A673 (cell line): ENCODE data around the gene RGS7. TPM values are rescaled to one million over a fixed set of nuclear protein-coding genes. Genes with fewer than 3 reads are reported as not detected.

Experiments used
- BruUV-seq: library from RNA; stranded (reverse); fragments of 400-500 nt; replicated peaks from 2 replicates; lab custom pipeline; 2021; lab: Mats Ljungman, UMichigan
- CTCF ChIA-PET: fragments of 300-600 bp; sonication (Branson Sonifier 250); formaldehyde crosslinking; loops from one replicate; lab custom pipeline; 2022; ENCODE audit warnings: antibody characterized with exemption; lab: Charles Lee
- POLR2A ChIA-PET: fragments of 300-600 bp; sonication (Branson Sonifier 250); formaldehyde crosslinking; loops from one replicate; lab custom pipeline; 2022; ENCODE audit warnings: antibody characterized with exemption; ENCODE audit not compliant: low non-redundant PET; lab: Charles Lee
- DNase-seq: peaks from one replicate; pipeline ENCODE4 v3.0.0-alpha.2; 2015; ENCODE audit warnings: low spot score
- H3K27ac ChIP-seq: fragments of 200-600 bp; sonication (generic); 2 replicates; pipeline ENCODE4 v1.5.1; 2016; ENCODE audit warnings: mixed run types, low read depth, mild to moderate bottlenecking, mixed read lengths, antibody characterized with exemption, low read length; ENCODE audit not compliant: poor library complexity, severe bottlenecking
- H3K27me3 ChIP-seq: fragments of 200-600 bp; sonication (generic); replicated peaks from 2 replicates; pipeline ENCODE4 v1.6.1; 2017; ENCODE audit warnings: mixed run types, low read depth, mild to moderate bottlenecking, mixed read lengths, antibody characterized with exemption, low read length; ENCODE audit not compliant: insufficient read depth, poor library complexity
- H3K36me3 ChIP-seq: fragments of 200-600 bp; sonication (generic); 2 replicates; pipeline ENCODE4 v1.6.1; 2016; ENCODE audit warnings: mixed run types, mild to moderate bottlenecking, mixed read lengths, antibody characterized with exemption, low read length; ENCODE audit not compliant: insufficient read depth, poor library complexity, severe bottlenecking
- H3K4me1 ChIP-seq: fragments of 200-600 bp; sonication (generic); 2 replicates; pipeline ENCODE4 v1.6.1; 2017; ENCODE audit warnings: mixed run types, mild to moderate bottlenecking, mixed read lengths, antibody characterized with exemption, low read length; ENCODE audit not compliant: insufficient read depth, poor library complexity, severe bottlenecking
- H3K4me3 ChIP-seq: fragments of 200-600 bp; sonication (generic); 2 replicates; pipeline ENCODE4 v1.5.1; 2016; ENCODE audit warnings: low read depth, mixed run types, mild to moderate bottlenecking, mixed read lengths, low read length; ENCODE audit not compliant: poor library complexity, severe bottlenecking
- H3K9me3 ChIP-seq: fragments of 200-600 bp; sonication (generic); 2 replicates; pipeline ENCODE4 v1.6.1; 2016; ENCODE audit warnings: mixed run types, low read depth, mild to moderate bottlenecking, mixed read lengths, antibody characterized with exemption, low read length; ENCODE audit not compliant: poor library complexity, severe bottlenecking
- EZH2 ChIP-seq: fragments of 200-600 bp; sonication (generic); IDR thresholded peaks from 2 replicates; pipeline ENCODE4 v1.6.1; 2017; ENCODE audit warnings: borderline replicate concordance, low read depth, mild to moderate bottlenecking, mixed read lengths, antibody characterized with exemption, low read length; ENCODE audit not compliant: poor library complexity, severe bottlenecking
- intact Hi-C: fragments of 100-400 bp; cut with micrococcal nuclease; formaldehyde crosslinking; loops from one replicate; pipeline ENCODE4 v1.10.0; 2022; ENCODE audit not compliant: unreplicated experiment
- total RNA-seq: library from RNA; stranded (reverse); gene quantifications from 2 replicates; pipeline ENCODE4 v1.2.3, GENCODE V29; 2021
- TF ChIP-seq, protein P1 (sequence below): fragments of 300-800, 200-600 bp; sonication (generic); conservative IDR thresholded peaks from 2 replicates; pipeline ENCODE4 v1.5.1; 2017; ENCODE audit warnings: low read depth, mild to moderate bottlenecking, antibody characterized with exemption, low read length, moderate library complexity, mixed read lengths

The RGS7 gene
- total RNA-seq, 1 experiment from 2014 or later = not detected

DNA sequence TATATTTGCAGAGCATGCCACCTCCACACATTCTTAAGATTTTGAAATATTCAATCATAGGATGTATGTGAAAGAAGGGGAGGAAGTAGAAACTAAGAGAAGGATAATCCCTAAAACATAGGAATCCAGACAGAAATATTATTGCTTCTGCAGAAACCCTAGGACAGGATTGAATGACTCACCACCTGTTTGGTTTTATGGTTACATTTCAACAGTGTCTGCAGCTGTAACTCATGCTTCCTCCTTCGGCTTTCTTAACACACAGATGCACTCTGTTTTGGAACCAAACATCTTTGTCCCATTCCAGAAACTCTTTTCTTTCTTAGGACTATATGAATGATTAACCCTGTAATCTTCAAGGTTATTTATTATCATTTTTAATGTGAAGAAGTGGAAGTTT lies 20.7 kb downstream of the RGS7 start:
- no peak overlapping the region for H3K27ac ChIP-seq
- no TSS peak for BruUV-seq
- H3K4me1 ChIP-seq = no peaks in the 10 kb centered on the region
- no peaks in the 10 kb centered on the region for H3K36me3 ChIP-seq
- POLR2A ChIA-PET = no interaction called here
- CTCF ChIA-PET = no interaction called here
- no peaks in the 10 kb centered on the region for H3K9me3 ChIP-seq
- TF ChIP-seq, protein P1, sequence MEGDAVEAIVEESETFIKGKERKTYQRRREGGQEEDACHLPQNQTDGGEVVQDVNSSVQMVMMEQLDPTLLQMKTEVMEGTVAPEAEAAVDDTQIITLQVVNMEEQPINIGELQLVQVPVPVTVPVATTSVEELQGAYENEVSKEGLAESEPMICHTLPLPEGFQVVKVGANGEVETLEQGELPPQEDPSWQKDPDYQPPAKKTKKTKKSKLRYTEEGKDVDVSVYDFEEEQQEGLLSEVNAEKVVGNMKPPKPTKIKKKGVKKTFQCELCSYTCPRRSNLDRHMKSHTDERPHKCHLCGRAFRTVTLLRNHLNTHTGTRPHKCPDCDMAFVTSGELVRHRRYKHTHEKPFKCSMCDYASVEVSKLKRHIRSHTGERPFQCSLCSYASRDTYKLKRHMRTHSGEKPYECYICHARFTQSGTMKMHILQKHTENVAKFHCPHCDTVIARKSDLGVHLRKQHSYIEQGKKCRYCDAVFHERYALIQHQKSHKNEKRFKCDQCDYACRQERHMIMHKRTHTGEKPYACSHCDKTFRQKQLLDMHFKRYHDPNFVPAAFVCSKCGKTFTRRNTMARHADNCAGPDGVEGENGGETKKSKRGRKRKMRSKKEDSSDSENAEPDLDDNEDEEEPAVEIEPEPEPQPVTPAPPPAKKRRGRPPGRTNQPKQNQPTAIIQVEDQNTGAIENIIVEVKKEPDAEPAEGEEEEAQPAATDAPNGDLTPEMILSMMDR = no peak
- no peak for TF ChIP-seq EZH2
- intact Hi-C loops = no loop called here
- no peak for DNase-seq
- peaks cover 21% of the 10 kb centered on the region for H3K27me3 ChIP-seq
- no peak overlapping the region for H3K4me3 ChIP-seq

DNA sequence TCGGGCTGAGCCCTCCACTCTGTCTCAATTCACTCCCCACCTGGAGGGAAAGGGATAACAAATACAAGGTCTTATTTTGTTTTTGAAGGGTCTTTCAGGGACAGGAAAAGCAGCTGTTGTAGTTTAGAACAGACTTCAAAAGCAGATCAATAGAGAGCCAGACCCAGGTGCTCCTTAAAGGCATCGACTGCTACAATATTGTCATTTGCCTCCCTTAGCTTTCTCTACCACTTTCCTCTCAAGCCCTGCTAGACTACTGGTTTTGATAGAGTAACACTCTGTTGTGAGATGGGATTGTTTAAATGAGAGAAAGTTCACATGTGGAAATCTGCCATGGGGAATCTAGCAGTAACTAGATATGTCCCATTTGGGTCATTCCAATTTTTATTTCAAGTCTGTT lies 24.0 kb downstream of the RGS7 start:
- Histone ChIP-seq H3K4me3 (no peak overlapping the region), H3K27ac (no peak overlapping the region), H3K36me3 (no peaks in the 10 kb centered on the region), H3K27me3 (peaks cover 26% of the 10 kb centered on the region), H3K9me3 (no peaks in the 10 kb centered on the region), H3K4me1 (no peaks in the 10 kb centered on the region)
- ChIA-PET POLR2A (no interaction called here), CTCF (no interaction called here)
- intact Hi-C loops = no loop called here
- TF ChIP-seq EZH2 = no peak
- TF ChIP-seq, protein P1 = no peak
- DNase-seq = no peak
- no TSS peak for BruUV-seq

DNA sequence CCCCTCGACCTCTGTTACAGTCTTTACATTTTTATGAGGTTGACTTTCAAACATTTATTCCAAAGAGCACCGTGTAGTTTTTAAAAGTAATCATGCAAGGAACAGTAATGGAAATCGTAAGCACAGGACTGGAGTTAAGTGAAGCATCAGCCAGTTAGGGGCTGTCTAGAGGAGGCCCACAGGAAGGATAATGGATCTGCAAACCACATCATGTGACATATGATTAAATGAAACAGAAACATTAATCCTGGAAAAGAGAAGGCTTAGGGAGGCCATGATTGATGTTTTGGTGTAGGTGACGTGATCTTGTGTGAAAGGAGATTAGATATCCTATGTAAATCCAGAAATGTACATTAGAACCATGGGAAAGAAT lies 25.0 kb downstream of the RGS7 start:
- TF ChIP-seq, protein P1 = no peak
- no peak for TF ChIP-seq EZH2
- H3K9me3 ChIP-seq = no peaks in the 10 kb centered on the region
- peaks cover 26% of the 10 kb centered on the region for H3K27me3 ChIP-seq
- DNase-seq = no peak
- H3K4me3 ChIP-seq = no peak overlapping the region
- ChIA-PET POLR2A (no interaction called here), CTCF (no interaction called here)
- no peaks in the 10 kb centered on the region for H3K4me1 ChIP-seq
- no peak overlapping the region for H3K27ac ChIP-seq
- intact Hi-C loops = no loop called here
- H3K36me3 ChIP-seq = no peaks in the 10 kb centered on the region
- no TSS peak for BruUV-seq
